Stimulated activated CD4-positive, alpha-beta T cell treated with anti-CD3 and anti-CD28 coated beads, Interleukin-15, amount 100 ng/mL, for 1 hour (primary cell): ENCODE results near the gene LGSN.
"Not testable (repeated sequence)": the region's sequence is repeated elsewhere in the genome, so short reads cannot be mapped to it uniquely, and the experiment has no call there.

Source experiments
- DNase-seq, 2 donors: peaks; one replicate each; pipeline ENCODE4 v3.0.0-alpha.2; 2020; ENCODE audit warnings: low read depth in 1 of 2, low spot score in 1 of 2

LGSN gene

DNA sequence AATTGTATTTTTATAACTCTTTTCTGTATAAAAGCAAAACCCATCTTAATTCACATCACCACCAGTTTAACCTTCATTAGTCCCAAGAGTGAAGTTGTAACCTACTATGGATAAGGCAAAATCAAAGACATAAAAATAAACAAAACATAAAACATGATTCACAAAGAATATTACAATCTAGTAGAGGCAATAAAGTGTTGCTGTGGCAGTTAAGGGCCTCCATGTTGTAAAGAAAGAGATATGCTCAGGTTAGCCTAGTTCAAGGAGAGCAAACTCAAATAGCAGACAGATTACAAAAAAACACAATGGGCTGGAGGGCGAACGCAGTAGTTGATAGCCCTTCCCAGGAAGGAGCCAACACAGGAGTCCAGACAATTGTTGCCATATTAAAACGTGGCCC lies 13.4 kb downstream of the LGSN start:
- DNase-seq: no peak

DNA sequence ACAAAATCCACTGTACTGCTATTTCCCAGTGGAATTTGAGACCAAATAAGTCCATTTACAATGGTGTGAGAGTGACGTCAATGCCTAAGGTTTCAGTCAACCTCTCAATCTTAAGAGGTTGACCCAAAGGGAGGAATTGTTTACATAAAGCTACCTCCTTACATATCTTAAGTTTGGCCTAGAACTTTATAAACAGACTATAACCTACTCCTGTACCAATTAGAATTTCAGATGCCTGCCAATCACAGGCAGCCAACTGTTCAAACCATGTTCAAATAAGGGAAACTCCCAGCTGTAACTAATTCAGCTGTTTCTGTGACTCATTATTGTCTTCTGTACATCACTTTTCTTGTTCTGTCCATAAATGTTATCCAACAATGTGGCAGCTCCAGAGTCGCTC lies 14.5 kb downstream of the LGSN start:
- DNase-seq: no peak

DNA sequence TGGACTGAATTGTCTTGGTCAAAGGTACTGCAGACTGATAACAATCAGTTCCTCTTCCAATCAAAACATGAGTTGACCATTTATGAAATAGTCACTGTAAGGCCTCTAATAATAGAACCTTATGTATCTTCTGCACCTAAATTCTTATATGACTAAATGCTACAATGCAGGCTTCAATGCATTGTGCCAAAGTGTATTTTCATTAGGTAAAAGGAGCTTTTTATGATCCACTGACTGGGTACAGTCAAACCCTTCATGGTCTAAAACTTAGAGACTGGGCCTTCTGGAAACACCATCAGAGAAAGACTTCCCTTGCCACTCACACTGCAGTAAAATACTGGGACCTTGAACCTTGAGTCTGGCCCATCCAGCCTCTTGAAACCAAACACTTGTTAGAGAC lies 16.3 kb downstream of the LGSN start:
- DNase-seq: no peak

DNA sequence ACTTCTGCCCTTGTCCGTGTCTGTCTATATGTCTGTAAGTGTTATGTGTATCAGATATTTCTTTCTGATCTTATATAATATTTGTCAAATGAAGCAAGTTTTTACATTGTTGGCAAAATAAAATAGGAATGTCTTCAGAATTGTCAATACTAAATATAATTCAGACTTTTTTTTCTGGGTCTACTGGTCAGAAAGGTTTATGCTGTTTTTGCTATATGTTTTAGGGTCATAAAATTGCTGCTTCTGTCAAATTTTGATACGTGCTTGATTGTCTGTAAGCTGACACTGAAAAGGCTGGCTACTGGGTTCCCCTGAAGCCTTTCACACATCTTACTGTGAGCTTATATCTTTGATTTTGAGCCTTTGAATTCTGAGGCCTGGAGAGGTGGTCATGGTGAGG lies 20.1 kb downstream of the LGSN start:
- no peak for DNase-seq

DNA sequence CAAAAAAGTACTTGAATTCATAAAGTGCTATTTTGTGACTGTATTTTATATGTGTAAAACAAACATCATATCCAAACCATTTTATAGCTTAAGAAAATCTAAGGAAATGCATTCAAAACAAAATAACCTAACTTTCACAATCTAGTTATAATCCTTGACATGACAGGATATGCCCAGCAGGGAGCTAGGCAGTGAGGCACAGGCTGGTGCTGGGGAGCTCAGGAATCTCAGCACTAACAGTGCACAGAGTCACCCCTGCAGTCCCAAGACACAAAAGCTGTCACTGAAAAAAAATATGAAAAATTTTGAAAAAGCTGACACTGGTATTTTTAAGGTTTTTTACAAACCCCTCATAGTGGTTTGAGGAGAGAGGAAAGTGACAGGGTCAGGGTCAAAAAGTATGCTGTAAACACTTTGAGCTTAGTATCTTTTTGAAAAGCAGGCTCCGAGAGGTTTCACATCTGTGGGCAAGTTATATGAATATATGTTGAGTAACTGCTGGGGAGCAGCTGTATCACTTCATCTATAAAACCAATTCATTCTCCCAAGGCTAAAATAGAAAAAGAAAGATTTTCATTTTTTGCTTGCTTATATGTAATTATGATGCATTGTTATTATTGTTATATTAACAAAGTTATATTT lies 24.1 kb downstream of the LGSN start:
- DNase-seq: no peak

DNA sequence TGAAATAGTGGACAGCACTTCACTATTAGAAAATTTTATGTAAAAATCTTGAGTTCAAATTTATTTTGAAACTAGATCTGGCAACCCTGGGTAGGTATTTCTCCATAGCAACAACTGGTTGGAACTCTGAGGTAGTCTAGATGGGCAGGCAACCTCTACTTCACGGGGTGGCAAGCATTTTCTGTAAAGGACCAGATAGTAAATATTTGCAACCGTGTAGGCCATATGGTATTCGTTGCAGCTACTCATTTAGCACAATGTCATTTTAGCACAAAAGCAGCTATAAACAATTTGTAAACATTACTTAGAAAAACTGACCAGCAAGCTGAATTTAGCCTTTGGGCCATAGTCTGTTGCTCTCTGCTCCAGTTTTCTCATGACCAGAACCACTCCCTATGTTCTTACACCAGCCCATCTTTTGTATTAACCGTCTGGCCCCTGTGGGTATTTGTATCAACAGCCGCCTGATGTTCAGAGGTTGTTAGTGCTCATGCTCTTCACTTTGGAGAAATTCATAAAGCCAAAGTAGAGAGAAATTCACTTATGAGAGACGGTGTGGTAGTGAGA lies 29.2 kb downstream of the LGSN start:
- DNase-seq: no peak

DNA sequence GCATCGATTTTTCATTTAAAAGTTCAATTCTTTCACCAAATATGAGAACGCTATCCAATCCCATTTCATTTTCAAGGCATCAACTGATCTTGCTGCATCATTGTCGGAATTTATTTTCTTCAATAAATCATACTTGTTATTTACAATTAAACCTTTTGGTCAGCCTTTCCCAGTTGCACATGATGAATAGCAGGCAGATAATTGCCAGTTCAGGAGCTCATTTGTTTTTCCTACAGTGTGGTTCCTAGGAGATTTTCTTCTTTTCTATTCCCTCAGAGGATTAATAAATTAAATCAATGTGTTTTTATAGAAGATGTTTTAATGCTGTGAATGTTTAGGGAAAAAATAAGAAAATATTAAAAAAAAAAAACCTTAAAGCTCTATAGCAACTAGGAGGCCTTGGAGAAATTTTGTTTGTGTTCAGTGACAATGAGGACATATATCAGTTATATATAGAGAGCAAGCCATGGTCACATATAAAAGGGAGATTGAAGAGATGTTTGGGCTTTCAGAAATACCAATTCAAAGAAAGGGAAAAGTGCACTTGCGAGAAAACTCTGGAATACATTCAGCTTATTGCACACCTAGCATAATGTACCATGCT lies 30.4 kb downstream of the LGSN start:
- no peak for DNase-seq

DNA sequence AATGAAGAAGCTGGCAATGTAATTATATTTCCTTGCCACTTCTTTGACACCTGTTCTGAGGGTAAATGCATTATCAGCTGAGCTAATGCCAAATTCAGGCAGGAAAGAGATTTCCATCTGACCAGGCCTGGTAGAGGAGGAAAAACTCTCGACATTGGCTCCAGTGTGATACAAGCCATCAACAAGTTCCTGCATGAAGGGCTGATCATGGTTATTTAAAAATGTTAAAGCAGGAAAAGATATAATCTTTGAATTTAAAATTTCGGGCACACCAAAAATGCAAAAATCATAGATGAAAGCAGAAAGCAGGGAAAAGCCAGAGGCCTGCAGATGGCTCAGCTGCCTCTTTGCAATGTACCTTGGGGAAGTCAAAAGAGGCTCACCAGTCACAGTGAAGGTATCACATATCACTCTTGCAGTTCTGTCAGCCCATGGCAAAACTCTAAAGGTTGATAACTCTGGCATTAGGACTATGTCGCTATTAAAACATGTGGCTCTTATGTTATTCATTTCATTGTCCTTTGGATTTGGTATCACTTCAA lies 39.1 kb downstream of the LGSN start:
- no peak for DNase-seq

DNA sequence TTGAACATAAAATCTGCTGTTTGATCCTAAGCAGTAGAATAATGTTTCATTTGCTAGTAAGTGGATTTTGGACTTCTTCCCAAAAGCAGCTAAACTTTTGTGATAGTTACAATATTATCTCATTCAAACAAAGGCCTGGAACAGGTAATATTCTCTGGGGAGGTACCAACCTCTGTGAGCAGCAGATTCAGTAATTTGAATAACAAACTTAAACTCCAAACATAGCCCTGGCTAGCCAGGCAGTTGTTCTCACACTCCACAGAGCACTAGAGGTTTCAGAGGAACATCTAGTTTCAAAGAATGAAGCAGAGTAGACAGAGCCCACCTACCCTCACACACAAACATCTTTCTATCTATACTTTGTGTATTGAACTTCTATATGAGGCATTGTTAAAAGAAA lies 40.9 kb downstream of the LGSN start:
- DNase-seq: no peak

DNA sequence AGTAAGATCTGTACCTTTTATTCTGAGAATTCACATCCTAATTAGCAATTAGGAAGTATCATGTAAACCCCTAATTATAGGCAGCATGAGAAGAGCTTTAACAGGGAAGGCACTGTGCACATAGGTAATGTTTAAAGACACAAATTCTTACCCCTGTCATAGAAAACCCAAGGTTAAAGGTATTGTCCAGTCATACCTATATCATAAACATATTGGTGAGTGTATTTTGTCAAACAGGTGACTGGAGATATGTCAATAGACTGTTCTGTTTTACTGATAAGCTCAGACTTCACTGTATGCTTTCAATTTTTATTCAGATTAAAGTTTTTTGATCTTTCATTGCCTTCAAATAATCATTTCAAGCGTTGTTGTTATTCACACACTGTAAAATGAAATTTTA lies 43.8 kb downstream of the LGSN start:
- DNase-seq: no peak

DNA sequence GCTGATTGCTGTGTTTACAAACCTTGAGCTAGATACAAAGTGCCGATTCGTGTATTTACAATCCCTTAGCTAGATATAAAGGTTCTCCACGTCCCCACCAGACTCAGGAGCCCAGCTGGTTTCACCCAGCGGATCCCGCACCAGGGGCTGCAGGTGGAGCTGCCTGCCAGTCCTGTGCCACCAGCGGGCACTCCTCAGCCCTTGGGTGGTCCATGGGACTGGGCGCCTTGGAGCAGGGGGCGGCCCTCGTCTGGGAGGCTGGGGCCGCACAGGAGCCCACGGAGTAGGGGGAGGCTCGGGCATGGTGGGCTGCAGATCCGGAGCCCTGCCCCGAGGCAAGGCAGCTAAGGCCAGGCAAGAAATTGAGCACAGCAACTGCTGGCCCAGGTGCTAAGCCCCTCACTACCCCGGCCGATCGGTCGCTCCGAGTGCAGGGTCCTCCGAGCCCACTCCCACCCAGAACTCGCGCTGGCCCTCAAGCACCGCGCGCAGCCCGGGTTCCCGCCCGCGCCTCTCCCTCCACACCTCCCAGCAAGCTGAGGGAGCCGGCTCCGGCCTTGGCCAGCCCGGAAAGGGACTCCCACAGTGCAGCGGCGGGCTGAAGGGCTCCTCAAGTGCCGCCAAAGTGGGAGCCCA lies 44.9 kb downstream of the LGSN start:
- DNase-seq: not testable (repeated sequence)

DNA sequence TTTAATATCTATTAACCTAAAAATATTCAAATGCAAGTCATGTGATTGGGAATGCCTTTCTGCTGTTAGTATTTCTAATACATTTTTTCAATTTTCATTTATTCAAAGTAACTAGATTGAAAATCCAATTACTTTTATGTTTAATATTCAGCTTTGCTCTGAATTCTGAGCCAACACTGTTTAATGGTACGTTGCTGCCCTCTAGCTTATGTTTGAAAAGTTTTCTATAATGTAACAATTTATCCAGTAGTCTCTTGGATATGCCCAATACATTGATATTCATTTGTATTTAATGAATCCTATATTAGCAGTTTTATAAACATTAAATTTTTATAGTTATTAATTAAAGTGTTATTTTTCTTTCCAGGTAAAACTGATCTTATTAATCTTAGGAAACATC lies 47.4 kb downstream of the LGSN start:
- no peak for DNase-seq

DNA sequence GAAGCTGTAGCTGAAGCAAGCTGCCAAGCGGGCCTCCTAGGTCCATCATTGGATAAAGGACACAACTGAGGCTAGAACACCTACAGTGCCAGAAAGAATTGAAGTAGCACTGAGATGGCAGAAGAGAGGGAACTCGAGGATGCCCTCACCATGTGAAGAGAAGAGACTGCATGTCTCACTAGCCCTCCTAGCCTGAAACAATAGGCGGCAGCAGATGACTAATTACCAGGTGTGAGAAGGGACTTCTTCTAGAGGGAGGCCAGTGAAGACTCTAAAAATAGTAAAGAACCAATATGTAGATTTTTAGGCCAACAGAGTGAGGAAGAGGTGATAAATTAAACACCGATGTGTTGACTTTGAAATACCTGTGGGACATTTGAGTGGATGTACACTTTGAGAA lies 50.3 kb downstream of the LGSN start:
- DNase-seq: no peak

DNA sequence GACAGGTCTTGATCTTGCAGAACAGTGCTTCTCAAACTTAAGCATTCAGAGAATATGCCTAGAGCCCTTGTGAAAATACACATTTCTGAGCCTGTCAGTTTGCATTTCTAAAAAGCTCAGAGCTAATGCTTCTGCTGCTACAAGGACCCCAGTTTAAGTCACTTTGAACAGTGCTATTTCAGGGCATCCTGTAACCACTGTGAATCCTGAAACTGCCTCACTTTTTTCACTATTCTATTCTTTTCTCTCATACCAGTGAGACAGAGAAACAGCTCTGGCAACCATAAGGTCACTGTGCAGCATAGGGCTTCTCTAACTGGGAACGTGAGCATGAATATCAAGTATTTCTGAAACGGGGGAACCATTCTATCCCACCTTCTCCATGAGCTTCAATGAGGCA lies 51.2 kb downstream of the LGSN start:
- DNase-seq: no peak

DNA sequence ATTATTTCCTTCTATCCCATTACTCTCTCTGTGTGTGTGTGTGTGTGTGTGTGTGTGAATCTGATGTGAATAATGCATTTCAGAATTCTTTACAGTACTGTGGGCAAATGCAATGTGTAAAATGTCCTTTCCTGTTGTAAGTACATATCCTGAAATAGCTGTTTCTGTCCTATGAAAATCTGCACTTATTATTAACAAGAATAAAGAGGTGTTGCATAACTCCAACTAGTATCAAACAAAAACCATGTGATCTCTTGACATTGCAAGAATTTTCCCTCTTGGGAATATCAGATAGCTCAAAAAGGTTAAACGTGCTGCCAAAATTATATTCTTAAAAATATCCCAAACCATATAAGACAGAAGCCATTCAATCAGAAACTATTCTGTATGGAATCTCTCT lies 52.0 kb downstream of the LGSN start:
- no peak for DNase-seq

DNA sequence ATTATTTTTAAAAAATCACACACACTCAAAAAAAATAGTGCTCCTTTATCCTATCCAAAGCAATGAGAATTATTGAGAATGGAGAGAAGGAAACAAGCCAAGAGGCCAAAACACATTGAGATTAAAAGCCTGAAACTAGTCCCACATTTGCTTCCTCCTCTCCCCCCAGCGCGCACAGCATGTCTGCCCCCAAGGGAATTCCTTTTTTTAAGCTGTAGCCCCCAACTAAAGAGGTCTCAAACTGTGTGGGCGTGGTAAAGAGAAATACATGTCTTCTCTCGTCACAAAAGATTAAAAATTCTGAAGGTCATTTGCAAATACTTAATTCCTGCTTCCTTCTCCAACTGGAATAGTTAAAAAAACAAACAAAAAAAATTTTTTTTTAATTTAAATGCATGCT lies 52.7 kb downstream of the LGSN start:
- no peak for DNase-seq

DNA sequence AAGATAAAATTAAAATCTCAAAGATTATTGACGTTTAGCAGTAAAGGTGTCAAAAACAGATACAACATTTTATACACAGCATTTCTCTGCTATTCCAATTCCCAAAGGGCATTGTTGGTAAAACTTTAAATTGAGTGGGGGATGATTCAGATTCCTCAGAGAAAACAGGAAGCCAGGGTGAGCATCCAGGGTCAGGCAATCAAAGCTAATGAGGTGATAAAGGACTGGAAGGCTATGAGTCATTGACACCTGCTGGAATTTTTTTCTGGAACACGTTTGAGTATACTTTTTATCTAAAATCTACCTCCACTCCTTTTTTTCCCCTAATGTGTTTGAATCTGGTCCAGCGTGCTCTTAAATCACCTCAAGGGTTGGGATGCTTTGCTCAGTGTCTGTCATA lies 56.3 kb downstream of the LGSN start:
- no peak for DNase-seq

DNA sequence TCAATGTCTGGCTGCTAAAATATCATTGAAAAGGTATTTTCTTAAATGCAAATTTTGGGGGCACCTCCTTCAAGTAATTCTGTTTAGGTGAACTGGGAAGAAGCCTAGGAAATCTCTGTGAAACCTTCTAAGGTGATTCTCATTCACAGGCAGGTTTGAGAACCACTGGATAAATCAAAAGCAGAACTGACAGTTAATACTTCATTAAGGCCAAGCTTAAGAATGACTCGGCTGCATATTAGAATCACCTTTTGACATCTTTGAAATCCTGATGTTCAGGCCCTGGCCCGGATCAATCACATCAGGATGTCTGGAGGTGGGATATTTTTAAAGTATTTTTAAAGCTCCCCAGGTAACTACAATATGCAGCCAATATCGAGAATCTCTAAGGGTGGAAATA lies 58.0 kb downstream of the LGSN start:
- no peak for DNase-seq

DNA sequence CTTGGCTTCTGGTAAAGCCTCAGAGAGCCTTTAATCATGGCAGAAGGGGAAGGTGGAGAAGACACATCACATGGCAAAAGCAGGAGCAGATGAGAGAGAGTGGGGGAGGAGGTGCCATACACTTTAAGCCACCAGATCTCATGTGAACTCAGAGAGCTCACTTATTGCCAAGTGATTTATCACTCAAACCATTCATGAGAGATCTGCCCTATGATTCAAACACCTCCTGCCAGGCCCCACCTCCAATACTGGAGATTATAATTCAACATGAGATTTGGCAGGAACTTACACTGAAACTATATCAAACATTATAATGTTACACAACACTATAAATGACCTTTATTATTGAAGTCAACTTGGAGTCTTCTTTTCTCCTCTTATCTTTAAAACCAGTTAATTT lies 60.6 kb downstream of the LGSN start:
- DNase-seq: no peak

DNA sequence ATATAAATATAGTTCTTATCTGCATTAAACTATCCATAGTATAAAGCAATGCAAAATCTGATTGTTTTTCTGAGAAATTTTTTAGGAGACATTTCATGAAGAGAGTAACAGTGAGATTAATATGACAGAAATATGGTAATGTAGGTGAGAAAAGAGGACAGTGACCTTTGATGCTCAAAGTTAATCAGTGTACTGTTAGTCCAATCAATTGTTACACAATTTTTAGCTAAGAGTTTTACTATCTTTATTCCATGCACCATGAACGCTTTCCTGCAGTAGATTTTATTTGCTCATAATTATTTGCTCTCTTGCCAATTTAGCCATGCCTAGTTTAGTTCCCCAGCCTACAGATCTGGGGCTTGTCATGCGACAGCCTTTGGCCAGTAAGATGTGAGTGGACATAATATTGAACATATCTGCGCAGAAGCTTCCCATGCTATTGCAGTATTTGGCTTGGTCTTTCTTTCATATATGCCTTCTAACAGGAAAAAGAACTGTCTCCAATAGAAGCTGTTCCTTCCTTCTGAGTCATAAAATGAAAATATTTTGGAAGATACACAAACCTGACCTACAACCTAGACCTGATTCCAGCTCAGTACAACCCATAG lies 69.8 kb downstream of the LGSN start:
- DNase-seq: no peak

DNA sequence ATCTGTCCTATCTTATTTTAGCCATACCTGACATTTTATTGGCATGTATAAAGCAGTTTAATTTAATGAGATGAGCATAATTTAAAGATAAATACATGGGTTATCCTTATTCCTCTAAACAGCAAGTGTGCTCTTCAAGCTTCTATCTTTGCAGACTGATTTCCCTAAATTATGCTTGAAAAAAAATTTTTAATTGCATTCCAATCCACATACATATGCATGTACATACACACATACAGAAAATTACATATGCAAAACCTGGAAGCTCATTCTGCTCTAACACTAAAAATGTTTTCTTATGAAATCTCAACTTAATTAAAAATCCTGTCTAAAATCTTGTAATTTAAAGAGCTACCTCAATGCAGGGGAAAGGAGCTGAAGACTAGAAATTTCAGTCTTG lies 73.2 kb downstream of the LGSN start:
- DNase-seq: no peak

DNA sequence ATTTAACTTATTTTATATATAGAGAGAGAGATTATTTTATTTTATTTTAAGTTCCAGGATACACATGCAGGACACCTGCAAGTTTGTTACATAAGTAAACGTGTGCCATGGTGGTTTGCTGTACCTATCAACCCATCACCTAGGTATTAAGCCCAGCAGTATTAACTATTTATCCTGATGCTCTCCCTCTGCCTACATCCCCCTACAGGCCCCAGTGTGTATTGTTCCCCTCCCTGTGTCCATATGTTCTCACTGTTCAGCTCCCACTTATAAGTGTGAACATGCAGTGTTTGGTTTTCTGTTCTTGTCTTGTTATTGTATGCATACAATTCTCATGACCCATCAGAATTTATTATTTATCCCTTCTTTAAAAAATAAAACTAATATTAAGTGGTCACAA lies 73.9 kb downstream of the LGSN start:
- DNase-seq: no peak
